GM21423 (cell line): ENCODE measurements around the gene STIM1.
"Not testable (repeated sequence)": the region's sequence is repeated elsewhere in the genome, so short reads cannot be mapped to it uniquely, and the experiment has no call there.

Source experiments
- ATAC-seq: cut with Tn5 transposase; IDR thresholded peaks from one replicate; pipeline ENCODE4 v1.9.1; 2021; ENCODE audit warnings: mild to moderate bottlenecking, moderate library complexity; ENCODE audit not compliant: unreplicated experiment

Gene STIM1

GRCh38 chr11:3853899-3854659, 1.4 kb upstream of the STIM1 start:
- ATAC-seq = peak; percentile 48

DNA sequence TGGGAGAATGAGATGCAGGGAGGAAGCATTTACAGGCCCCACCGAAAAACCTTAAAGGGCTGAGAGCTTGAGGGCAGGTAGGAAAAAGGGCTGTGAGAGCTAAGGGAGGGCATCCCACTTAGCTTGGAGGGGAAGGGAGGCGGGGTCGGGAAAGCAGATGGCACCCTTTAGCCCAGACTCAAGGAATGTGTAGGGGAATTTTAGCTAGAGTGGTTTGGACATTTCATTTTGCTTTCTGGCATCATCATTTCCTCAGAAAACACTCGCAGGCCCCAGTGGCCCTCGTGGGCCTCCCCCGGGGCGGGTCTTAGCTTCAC, 846 bp upstream of the STIM1 start:
- no peak for ATAC-seq

DNA sequence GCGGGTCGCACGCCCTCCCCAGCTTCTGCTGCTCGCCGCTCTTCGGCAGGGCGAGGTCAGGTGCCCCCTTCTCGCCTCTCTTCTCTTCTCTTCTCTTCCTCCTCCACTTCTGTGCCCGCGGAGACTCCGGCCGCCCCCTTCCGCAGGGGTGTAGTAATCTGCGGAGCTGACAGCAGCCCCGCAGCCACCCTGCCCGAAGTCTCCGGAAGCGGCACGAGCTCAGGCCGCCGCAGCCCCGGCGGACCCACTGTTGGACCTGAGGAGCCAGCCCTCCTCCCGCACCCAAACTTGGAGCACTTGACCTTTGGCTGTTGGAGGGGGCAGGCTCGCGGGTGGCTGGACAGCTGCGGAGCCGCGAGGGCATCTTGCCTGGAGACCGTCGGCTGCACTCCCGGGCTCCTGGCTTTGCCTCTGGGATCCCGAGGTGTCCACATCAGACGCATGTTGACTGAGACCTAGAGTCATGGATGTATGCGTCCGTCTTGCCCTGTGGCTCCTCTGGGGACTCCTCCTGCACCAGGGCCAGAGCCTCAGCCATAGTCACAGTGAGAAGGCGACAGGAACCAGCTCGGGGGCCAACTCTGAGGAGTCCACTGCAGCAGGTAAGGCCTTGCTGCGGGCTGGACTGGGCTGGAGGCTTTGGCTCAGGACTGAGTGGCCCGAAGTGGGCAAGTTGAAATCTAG, 486 bp downstream of the STIM1 start:
- peak; percentile 8 for ATAC-seq

- no peak for ATAC-seq
Observed at GRCh38 chr11:3856856-3857553, 1.5 kb downstream of the STIM1 start.

- no peak for ATAC-seq
Observed at GRCh38 chr11:3857628-3858027, 2.2 kb downstream of the STIM1 start.

DNA sequence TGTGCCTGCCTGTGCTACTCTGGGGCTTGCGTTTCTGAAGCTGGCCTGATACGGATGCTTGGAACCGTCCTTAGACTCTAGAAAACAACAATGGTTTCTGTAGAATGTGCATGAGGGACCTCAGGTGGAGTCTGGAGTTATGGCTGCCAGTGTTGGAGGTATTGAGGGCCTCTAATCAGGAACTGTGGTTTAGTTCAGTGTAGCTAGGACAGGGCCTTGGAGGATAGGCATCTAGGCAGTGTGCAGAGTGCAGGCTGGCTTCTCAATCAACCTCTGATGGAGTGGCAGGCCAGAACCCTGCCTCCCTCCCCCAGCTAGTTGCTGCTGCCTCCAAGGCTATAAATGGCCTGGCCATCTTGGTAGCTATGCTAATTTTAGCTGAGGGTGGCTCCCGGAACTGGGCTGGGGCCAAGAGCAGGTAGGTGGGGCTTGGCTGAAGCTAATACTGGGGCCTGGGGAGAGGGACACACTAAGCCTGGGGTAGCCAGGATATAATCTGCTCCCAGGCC, 4.0 kb downstream of the STIM1 start:
- peak; percentile 32 for ATAC-seq

- ATAC-seq = no peak
Observed at GRCh38 chr11:3860375-3860774, 4.9 kb downstream of the STIM1 start.

DNA sequence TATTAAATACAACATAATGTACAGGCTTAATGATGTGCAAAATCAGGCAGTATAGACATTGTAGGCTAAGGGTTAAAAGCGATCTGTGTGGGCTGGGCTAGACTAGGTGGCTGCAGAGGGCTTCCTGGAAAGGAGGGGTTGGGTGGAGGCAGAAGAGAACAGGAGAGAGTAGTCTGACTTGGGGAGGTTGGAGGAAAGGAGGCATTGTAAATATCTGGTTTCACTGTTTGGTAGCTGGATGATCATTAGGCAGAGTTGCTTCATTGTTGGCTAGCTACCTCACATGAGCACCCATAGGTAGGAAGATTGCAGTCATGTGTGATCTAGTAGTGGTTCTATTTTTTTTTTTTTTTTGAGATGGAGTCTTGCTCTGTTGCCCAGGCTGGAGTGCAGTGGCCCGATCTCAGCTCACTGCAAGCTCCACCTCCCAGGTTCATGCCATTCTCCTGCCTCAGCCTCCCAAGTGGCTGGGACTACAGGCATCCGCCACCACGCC, 5.5 kb downstream of the STIM1 start:
- not testable (repeated sequence) for ATAC-seq

DNA sequence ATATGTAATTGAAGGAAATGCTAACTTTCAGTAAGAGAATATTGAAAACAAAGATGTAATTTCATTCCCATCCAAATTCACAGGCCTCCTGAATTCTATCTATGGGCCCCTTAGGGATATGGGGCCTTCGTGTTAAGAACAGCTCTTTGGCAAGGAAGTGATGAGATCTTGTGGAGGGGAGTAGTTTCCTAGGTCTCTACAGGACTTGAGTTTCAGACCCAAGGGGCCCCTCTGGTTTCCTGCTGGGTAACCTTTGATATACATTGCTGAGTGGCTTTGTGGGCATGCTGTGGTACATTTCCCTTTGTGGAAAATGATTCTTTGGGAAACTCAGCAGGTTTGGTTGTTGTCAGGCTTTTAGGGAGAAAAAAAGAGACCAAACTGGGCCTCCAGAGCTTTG, 6.2 kb downstream of the STIM1 start:
- no peak for ATAC-seq

DNA sequence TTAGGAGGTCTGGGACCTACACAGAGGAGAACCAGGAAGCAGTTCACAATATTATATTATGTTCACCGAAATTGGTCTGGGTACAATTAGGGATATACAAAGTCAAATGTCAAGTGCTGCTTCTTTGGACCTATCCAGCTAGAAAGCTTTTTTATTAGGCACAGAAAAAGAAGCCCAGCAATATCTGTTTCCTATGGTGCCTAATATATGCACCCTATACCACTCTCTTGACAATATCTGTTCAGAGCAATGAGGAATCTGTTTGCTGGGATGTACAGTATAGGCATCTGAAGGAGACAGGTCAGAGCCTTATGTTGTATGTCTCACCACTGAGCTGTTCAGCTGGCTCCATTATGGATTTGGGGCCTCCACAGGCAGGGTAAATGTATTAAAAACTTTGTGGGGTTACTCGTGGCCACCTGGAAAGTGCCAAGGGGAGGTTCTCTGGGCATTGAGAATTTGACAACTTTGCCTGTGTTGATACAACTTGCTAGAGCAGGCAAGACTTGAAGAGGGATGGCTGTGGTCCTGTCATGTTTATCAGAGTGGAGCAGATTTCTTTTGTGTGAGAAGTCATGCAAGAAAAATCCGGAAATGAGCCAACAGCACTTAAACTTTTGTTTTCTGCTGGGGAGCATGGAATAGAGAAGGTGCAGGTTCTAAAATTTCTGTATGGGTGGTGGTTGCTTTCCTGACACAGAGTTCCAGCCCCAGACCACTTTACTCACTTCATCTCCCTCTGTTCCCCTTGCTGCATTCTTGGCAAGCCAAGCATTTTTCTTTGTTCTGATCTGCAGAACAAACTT, 10.1 kb downstream of the STIM1 start:
- no peak for ATAC-seq

DNA sequence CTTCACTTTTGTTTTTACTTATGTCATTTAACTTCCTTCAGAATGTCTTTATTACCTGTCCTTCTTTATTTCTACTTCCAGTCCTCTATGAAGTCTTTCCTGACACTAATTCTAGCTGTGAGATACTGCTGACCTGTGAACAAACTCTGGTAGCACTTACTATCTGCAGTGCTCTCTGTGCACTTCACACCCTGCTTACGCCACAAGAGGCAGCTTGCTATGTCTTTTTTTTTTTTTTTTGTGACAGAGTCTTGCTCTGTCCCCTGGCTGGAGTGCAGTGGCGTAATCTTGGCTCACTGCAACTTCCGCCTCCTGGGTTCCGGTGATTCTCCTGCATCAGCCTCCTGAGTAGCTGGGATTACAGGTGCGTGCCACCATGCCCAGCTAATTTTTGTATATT, 10.7 kb downstream of the STIM1 start:
- ATAC-seq = no peak

DNA sequence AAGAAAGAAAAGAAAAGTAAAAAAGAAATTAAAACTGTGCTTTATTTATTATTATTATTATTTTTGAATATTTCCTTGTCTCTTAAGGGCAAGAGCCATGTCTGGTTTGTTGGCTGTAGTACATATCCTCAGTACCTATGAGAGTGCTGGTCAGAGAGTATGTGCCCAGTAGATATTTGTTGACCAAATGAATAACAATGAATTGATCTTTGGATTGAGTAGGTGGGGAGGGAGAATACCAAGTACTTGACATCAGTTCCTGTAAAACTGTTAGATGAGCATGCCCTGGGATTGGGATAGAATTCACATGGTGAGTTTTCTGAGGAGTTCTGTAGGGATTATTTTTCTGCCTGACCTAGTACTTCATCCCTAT, 11.4 kb downstream of the STIM1 start:
- no peak for ATAC-seq

DNA sequence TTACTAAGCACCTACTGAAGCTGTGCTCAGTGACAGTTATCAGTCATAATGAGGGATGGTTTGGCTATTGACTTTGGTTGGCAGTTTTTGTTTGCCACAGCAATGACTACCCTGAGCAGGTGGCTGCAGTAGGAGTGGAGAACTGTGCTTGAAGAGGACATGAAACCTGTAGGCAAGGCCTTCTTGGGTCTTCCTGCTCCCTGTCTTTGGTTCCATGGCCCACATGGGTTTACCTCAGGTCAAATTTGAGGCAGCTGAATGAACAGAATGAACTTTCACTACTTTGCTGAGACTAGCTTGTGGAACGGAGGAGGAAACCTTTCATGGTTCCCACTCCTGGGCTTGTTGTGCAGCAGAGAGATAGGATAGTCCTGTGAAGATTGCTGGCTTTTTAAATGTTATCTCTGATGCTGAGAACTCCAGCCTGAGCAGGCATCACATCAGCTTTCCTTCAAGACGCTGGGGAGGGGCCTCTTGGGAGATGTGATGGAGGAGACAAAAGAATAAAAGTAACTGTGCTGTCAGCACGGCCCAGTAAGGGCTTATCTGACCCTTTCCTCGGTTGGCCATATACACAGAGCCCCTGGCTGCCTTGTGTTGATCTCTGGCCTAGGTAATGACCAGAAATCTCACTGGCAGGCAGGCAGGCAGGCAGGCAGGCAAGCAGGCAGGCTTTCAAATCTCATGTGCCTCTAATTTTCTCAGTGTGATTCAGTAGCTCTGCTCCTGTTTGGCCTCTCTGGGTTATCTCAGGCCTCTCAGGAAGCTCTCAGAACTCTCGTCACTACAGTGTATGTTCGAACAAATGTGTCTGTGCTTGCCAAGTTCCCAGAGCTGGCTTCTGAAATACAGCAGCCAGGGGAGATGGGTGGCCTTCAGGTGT, 12.0 kb downstream of the STIM1 start:
- peak; percentile 49 for ATAC-seq

- no peak for ATAC-seq
Observed at GRCh38 chr11:3873712-3874349, 18.4 kb downstream of the STIM1 start.

- ATAC-seq = no peak
Observed at GRCh38 chr11:3876613-3877012, 21.1 kb downstream of the STIM1 start.

GRCh38 chr11:3877364-3878257, 22.1 kb downstream of the STIM1 start:
- no peak for ATAC-seq

DNA sequence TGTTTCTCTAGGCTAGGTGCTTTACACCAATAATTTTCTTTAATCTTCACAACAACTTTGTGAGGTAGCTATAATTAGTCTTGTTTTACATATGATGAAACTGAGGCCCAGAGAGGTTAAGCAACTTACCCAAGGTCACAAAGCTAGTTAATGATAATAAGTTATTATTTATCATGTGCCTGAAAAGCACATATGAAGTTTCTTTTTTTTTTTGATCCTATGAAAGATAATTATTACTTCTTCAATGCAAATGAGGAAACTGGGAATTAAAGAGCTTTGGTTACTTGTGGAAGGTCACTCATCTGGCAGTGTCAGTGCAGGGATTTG, 22.8 kb downstream of the STIM1 start:
- ATAC-seq = no peak

DNA sequence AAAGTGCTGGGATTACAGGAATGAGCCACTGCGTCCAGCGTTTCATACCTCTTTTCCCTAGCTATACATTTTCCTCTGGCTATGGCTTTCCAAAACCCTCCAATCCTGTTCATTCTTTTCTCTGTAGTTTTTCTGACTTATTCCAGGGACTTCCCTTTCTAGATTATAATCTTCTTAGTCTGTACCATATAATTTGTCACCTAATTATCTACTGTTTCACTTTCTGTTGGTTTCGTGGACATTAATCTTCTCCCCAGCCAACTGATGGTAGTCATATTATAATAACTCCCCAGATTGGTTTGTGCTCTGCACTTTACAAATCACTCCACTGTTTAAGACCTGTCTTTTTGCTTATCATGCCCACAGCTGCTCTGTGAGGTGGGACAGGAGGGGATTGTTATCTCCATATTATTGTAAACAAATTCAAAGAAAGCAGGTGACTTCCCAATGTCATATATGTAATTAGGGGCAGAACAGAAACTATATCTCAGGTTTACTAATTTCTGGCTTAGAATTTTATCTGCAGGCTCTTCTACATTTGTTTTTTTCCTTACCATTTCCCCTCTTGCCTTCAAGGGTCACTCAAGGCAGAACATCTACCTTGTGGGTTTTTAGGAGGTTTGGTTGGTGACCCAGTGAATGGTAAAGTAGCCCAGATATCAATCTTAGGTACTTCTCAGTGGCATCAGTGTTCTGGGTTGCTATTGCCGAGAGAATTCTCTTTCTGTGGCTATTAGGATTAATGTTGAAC, 23.9 kb downstream of the STIM1 start:
- ATAC-seq = peak; percentile 44
